NCI-H1694 treated with DMSO at 0.1 percent for 48 hours (cell line): ENCODE results near the gene GSE1.

ENCODE experiments used
- DNase-seq: peaks from one replicate; lab custom pipeline; 2025; lab: John Stamatoyannopoulos, UW

GSE1 gene

GRCh38 chr16:85680352-85680944, 67.3 kb downstream of the GSE1 start:
- DNase-seq, result no peak

- no peak for DNase-seq
Observed at GRCh38 chr16:85681255-85681654, 68.1 kb downstream of the GSE1 start.

- no peak for DNase-seq
Observed at GRCh38 chr16:85682516-85682915, 69.4 kb downstream of the GSE1 start.

GRCh38 chr16:85683363-85683762, 70.2 kb downstream of the GSE1 start:
- no peak for DNase-seq

- DNase-seq, result no peak
Observed at GRCh38 chr16:85685251-85685650, 72.1 kb downstream of the GSE1 start.

- no peak for DNase-seq
Observed at GRCh38 chr16:85686912-85687591, 73.9 kb downstream of the GSE1 start.

GRCh38 chr16:85687651-85688471, 74.7 kb downstream of the GSE1 start:
- no peak for DNase-seq

- peak; percentile 91 for DNase-seq
Observed at GRCh38 chr16:85688586-85689284, 75.6 kb downstream of the GSE1 start, which contains the start of gene GINS2. Gene GINS2 (minus strand): TSS chr16:85688954. CDS start chr16:85688898, 56 bp downstream.

- no peak for DNase-seq
Observed at GRCh38 chr16:85689285-85689949, 76.3 kb downstream of the GSE1 start.

- no peak for DNase-seq
Observed at GRCh38 chr16:85689950-85690320, 76.8 kb downstream of the GSE1 start.

GRCh38 chr16:85690469-85691064, 77.4 kb downstream of the GSE1 start:
- DNase-seq, result peak; percentile 58

GRCh38 chr16:85695196-85696128, 82.3 kb downstream of the GSE1 start:
- no peak for DNase-seq

- peak; percentile 78 for DNase-seq
Observed at GRCh38 chr16:85696781-85697180, 83.7 kb downstream of the GSE1 start.

GRCh38 chr16:85697431-85697830, 84.3 kb downstream of the GSE1 start:
- peak; percentile 41 for DNase-seq

- no peak for DNase-seq
Observed at GRCh38 chr16:85698459-85698891, 85.4 kb downstream of the GSE1 start.

GRCh38 chr16:85698935-85699558, 85.9 kb downstream of the GSE1 start:
- DNase-seq, result no peak

GRCh38 chr16:85699628-85700027, 86.5 kb downstream of the GSE1 start:
- peak; percentile 56 for DNase-seq

GRCh38 chr16:85704011-85704410, 90.9 kb downstream of the GSE1 start:
- no peak for DNase-seq
